GM21786 (cell line): ENCODE data around the gene CBFA2T2.
"Not testable (repeated sequence)": the region's sequence is repeated elsewhere in the genome, so short reads cannot be mapped to it uniquely, and the experiment has no call there.

ENCODE experiments used
- ATAC-seq: cut with Tn5 transposase; IDR thresholded peaks from one replicate; pipeline ENCODE4 v1.9.1; 2021; ENCODE audit not compliant: unreplicated experiment

CBFA2T2 gene

DNA sequence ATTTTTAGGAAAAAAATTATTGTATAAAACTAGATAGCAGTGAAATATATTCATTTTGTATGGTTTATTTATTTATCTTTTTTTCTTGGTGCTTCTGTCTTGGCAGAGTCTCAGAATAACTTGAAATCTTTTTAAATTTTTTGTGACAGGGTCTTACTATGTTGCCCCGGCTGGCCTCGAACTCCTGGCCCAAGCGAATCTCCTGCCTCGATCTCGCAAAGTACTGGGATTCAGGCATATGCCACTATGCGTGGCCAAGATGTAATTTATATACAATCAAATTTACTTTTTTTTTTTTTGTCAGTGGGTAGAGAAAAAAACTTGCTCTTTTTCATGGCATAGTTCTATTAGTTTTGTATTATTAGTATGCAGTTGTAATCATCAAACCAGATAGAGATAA lies 13.7 kb downstream of the CBFA2T2 start:
- ATAC-seq, result no peak

DNA sequence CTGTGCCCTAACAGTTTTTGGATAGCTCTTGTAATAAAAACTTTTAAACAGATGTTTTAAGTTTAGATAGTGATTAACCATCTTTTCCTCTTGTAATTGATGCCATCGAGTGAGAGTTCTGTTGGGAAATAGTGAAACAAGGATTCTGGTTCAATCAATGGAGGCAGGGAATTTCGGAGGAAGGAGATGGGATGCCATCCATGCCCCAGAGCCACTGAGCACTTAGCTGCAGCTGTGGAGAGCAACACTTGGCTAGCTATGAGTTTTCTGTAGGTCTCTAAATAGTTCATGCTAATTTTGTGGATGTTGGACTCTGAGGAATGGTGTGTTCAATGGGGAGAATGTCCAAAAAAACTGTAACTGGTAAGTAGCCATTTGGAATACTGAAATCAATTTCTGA lies 16.7 kb downstream of the CBFA2T2 start:
- ATAC-seq, result no peak

DNA sequence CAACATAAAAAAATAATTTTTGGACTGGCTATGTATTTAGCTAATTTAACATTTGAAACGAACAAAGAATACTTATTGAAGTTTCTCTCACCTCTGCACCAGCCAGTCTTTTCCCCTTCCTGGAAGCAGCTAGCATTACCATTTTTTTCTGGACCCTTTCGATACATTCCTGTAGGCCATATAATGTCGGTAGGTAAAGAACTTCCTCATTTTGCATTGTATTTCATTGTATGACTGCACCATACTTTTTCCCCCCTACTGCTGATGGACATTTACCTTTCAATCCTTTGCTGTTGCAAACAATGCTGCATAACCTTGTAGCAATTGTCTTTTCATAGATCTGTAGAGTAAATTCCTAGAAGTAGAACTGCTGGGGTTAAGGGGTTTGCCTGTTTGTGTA lies 17.6 kb downstream of the CBFA2T2 start:
- no peak for ATAC-seq

DNA sequence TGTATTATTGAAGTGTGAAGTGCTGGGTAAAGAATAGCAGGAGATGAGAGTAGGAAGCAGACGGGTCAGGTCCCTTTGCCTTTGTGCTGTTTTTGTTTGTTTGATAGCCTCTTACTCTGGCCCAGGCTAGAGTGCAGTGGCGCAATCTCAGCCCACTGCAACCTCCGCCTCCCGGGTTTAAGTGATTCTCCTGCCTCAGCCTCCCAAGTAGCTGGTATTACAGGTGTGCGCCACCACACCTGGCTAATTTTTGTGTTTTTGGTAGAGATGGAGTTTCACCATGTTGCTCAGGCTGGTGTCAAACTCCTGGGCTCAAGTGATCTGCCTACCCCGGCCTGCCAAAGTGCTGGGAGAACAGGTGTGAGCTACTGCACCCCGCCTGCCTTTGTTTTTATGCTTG lies 18.1 kb downstream of the CBFA2T2 start:
- ATAC-seq, result not testable (repeated sequence)

- not testable (repeated sequence) for ATAC-seq
Measured at GRCh38 chr20:33509057-33509456, 19.2 kb downstream of the CBFA2T2 start.

DNA sequence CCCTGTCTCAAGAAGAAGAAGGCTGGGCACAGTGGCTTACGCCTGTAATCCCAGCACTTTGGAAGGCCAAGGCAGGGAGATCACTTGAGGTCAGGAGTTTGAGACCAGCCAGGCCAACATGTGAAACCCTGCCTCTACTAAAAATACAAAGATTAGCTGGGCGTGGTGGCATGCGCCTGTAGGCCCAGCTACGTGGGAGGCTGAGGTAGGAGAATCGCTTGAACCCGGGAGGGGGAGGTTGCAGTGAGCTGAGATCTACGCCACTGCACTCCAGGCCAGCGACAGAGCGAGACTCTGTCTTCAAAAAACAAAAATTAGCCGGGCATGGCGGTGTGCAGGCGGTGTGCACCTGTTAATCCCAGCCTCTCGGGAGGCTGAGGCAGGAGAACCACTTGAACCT lies 22.0 kb downstream of the CBFA2T2 start:
- ATAC-seq, result not testable (repeated sequence)

- ATAC-seq, result no peak
Measured at GRCh38 chr20:33515569-33516216, 25.8 kb downstream of the CBFA2T2 start.

- ATAC-seq, result no peak
Measured at GRCh38 chr20:33516882-33517281, 27.0 kb downstream of the CBFA2T2 start.

- ATAC-seq, result no peak
Measured at GRCh38 chr20:33518071-33518470, 28.2 kb downstream of the CBFA2T2 start.

GRCh38 chr20:33521461-33521860 lies 31.6 kb downstream of the CBFA2T2 start:
- ATAC-seq, result no peak

DNA sequence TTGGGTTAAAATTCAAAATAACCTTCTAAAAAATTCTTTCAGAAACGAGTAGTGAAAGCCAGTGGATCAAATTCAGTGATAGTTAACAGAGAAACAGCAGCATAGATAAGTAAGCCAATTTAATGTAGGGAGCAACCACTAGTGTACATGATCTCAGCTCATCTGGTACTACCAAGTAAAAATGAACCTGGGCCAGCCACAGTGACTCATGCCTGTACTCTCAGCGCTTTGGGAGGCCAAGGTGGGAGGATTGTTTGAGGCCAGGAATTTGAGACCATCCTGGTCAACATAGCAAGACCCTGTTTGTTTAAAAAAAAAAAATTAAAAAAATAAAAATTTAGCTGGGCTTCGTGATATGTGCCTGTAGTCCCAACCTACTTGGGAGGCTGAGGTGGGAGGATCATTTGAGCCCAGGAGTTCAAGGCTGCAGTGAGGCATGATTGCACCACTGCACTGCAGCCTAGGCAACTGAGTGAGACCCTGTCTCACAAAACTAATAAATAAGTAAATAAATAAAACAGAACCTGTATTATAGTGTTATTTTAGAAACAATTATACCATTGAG lies 32.4 kb downstream of the CBFA2T2 start:
- no peak for ATAC-seq

DNA sequence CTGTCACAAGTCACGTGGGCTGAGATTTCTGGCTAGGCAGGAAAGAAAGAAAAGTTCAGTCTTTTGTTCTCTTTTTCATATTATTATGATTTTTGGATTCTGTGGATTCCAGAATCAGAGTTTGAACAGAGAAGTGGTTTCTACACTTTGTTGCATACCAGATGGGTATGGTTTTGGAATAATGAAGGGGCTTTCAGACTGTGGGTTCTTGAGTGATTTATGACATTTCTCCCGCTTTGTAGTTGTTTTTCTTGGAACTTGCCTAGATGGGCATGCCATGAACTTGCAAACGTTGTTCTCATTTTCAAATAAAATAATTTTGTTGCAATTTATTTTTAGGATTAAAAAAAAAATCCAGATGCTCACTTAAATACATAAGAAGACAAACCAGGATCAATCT lies 34.4 kb downstream of the CBFA2T2 start:
- no peak for ATAC-seq

- no peak for ATAC-seq
Measured at GRCh38 chr20:33526769-33527168, 36.9 kb downstream of the CBFA2T2 start.

- ATAC-seq, result no peak
Measured at GRCh38 chr20:33531047-33531877, 41.4 kb downstream of the CBFA2T2 start.

DNA sequence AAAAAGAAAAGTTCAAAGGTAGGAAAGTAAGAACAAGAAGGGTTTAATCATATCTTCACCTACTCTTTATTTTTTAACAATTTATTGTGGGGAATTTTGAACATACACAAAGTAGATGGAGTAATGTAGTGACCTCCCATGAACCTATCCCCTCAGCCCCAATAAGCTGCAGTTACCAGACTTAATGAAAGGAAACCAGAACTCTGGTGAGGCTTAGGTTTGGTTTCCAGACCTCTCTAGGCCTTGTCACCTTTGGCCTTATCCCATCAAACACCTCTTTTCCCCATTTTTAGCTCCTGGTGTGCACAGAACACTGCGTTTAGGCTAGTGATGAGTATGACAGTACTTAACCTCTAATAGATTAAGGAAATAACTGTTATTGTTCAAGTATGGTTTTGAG lies 42.0 kb downstream of the CBFA2T2 start:
- no peak for ATAC-seq

DNA sequence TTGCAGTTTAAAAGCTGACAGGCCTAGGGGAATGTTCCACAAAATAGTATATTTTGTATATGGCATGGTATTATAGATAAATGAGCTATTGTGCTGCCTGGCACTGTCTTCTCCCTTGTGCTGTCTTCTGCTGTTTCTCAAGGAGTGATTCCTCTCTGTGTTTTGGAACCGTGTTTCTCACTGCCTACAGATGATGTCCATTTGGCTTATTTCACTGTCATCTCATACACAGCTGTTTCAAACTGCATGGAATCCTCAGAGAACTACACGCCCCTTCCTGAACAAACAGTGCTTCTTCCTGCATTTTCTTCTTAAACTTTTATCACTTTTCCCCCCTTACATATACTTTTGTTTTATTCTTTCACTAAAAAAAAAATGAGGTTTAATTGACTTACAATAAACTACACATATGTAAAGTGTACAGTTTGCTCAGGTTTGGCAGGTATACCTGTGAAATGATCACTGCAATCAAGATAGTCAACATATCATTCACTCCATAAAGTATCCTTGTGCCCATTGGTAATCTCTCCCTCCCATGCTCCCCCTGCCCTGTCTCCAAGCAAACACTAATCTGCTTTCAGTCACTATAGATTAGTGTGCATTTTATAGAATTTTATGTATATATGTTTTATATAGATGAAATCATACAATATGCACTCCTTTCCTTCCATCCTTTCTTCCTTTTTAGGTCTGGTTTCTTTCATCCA lies 43.0 kb downstream of the CBFA2T2 start:
- no peak for ATAC-seq

- ATAC-seq, result not testable (repeated sequence)
Measured at GRCh38 chr20:33535717-33536116, 45.8 kb downstream of the CBFA2T2 start.

- no peak for ATAC-seq
Measured at GRCh38 chr20:33537608-33538007, 47.7 kb downstream of the CBFA2T2 start.

GRCh38 chr20:33539129-33539528 lies 49.2 kb downstream of the CBFA2T2 start:
- ATAC-seq, result no peak

GRCh38 chr20:33540427-33540826 lies 50.5 kb downstream of the CBFA2T2 start:
- ATAC-seq, result no peak

DNA sequence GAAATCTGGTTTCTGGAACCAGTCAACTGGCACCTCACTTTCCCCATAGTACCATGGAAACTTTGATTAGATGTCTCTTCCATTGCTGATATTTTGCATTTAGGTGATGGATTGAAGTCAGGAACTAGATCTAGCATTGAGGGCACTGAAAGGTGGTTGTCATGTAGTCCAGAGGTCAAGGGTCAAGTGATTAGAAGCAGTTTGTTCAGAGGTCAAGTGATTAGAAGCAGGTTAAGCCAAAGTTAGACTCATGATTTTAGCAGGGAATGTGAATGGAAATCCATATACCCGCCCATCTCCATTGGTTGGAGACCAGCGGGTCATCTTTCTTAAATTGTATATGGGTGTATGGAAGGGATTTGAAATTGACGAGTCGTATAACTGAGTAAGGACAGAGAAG lies 51.2 kb downstream of the CBFA2T2 start:
- ATAC-seq, result no peak

DNA sequence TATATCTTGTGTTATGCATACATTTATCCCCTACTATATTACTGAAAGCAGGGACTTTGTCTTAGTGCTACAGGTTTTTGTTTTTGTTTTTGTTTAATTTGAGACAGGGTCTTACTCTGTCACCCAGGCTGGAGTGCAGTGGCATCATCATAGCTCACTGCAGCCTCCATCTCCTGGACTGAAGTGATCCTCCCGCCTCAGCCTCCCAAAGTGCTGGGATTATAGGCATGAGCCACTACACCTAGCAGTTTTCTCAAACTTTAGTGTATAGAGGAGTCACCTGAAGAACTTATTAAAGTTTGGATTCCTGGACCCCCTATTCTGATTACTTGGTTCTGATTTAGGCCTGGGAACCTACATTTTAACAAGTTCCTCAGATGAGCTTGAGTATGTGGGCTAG lies 51.9 kb downstream of the CBFA2T2 start:
- ATAC-seq, result no peak
